H1 (cell line): ENCODE data around the gene STARD4. TPM values are rescaled to one million over a fixed set of nuclear protein-coding genes. Genes with fewer than 3 reads are reported as not detected.

Experiments
- CTCF ChIA-PET: fragments of 300-600 bp; sonication (Branson Sonifier 250); formaldehyde crosslinking; loops from one replicate; lab custom pipeline; 2021; ENCODE audit not compliant: partially characterized antibody; lab: Charles Lee
- POLR2A ChIA-PET: fragments of 300-600 bp; sonication (Branson Sonifier 250); formaldehyde crosslinking; loops from one replicate; lab custom pipeline; 2021; ENCODE audit warnings: inconsistent platforms; ENCODE audit not compliant: partially characterized antibody; lab: Charles Lee
- DNase-seq, 2 experiments: peaks; one replicate each; pipeline versions ENCODE4 v3.0.0 to v3.0.0-alpha.2; 2010 to 2022; ENCODE audit warnings: low spot score in 2 of 2, low read depth in 1 of 2, mixed read lengths in 1 of 2
- FAIRE-seq: peaks from 2 replicates; lab custom pipeline; 2011; peaks lifted over from hg19 to GRCh38; lab: Jason Lieb, UNC
- H2AFZ ChIP-seq: 2 replicates; pipeline ENCODE4 v1.8.1; 2012; ENCODE audit warnings: low read length, inconsistent platforms
- H2AK5ac ChIP-seq: 2 replicates; pipeline ENCODE4 v1.6.1; 2013; ENCODE audit warnings: low read depth, low read length
- H2BK120ac ChIP-seq: replicated peaks from 2 replicates; pipeline ENCODE3; 2013; ENCODE audit warnings: low read depth, low read length, inconsistent platforms
- H2BK12ac ChIP-seq: 2 replicates; pipeline ENCODE4 v1.6.1; 2013; ENCODE audit warnings: low read depth, low read length
- H2BK15ac ChIP-seq: 2 replicates; pipeline ENCODE4 v1.6.1; 2013; ENCODE audit warnings: low read length
- H2BK20ac ChIP-seq: 2 replicates; pipeline ENCODE4 v1.6.1; 2013; ENCODE audit warnings: low read length
- H2BK5ac ChIP-seq: 2 replicates; pipeline ENCODE4 v1.6.1; 2013; ENCODE audit warnings: low read depth, low read length
- H3K14ac ChIP-seq: 2 replicates; pipeline ENCODE4 v1.6.1; 2013; ENCODE audit warnings: inconsistent platforms; ENCODE audit not compliant: insufficient read length
- H3K18ac ChIP-seq: 2 replicates; pipeline ENCODE4 v1.6.1; 2013; ENCODE audit warnings: low read length; ENCODE audit errors: extremely low read depth
- H3K23ac ChIP-seq: 2 replicates; pipeline ENCODE4 v1.6.1; 2013; ENCODE audit warnings: inconsistent platforms; ENCODE audit not compliant: insufficient read length
- H3K23me2 ChIP-seq: 2 replicates; pipeline ENCODE4 v1.6.1; 2013; ENCODE audit warnings: low read depth, low read length
- H3K27ac ChIP-seq: 2 replicates; pipeline ENCODE4 v1.6.1; 2011; ENCODE audit warnings: low read depth, low read length, inconsistent platforms
- H3K27me3 ChIP-seq, 4 experiments: replicated peaks in 1 of 4; 1 replicate in 1 of 4; 2 replicates in 3 of 4; pipeline versions ENCODE4 v1.6.1 to v1.8.1; 2011 to 2013; ENCODE audit warnings: low read length in 3 of 4, mild to moderate bottlenecking in 3 of 4, inconsistent platforms in 2 of 4, mixed read lengths in 2 of 4, moderate library complexity in 1 of 4; ENCODE audit not compliant: control insufficient read depth in 3 of 4, insufficient read depth in 3 of 4; ENCODE audit errors: extremely low read depth in 1 of 4
- H3K36me3 ChIP-seq, 4 experiments: 2 replicates each; pipeline versions ENCODE4 v1.6.1 to v1.8.1; 2011 to 2013; ENCODE audit warnings: mild to moderate bottlenecking in 4 of 4, low read length in 3 of 4, moderate library complexity in 2 of 4, control low read depth in 1 of 4, inconsistent platforms in 1 of 4; ENCODE audit not compliant: insufficient read depth in 4 of 4, control insufficient read depth in 2 of 4
- H3K4ac ChIP-seq: replicated peaks from 2 replicates; pipeline ENCODE3; 2013; ENCODE audit warnings: low read length, low read depth, mixed read lengths, inconsistent platforms; ENCODE audit not compliant: insufficient read length
- H3K4me1 ChIP-seq, 4 experiments: replicated peaks in 1 of 4; 1 replicate in 1 of 4; 2 replicates in 3 of 4; pipeline versions ENCODE4 v1.6.1 to v1.8.1; 2011 to 2013; ENCODE audit warnings: low read length in 3 of 4, inconsistent platforms in 2 of 4, mixed read lengths in 1 of 4; ENCODE audit not compliant: insufficient read depth in 4 of 4, control insufficient read depth in 3 of 4
- H3K4me2 ChIP-seq, 2 experiments: 2 replicates each; pipeline versions ENCODE4 v1.6.1 to v1.8.1; 2011 to 2013; ENCODE audit warnings: low read depth in 2 of 2, low read length in 2 of 2, control low read depth in 1 of 2, inconsistent platforms in 1 of 2, mild to moderate bottlenecking in 1 of 2; ENCODE audit not compliant: insufficient read depth in 1 of 2
- H3K4me3 ChIP-seq, 4 experiments: fragments of 200-600, 300-600 bp in 1 of 4; sonication (generic), shearing (Covaris generic), sonication (Bioruptor Twin) in 1 of 4; 2 replicates each; pipeline versions ENCODE4 v1.5.1 to v1.8.1; 2011 to 2016; ENCODE audit warnings: low read length in 4 of 4, low read depth in 3 of 4, control low read depth in 2 of 4, inconsistent platforms in 2 of 4, mild to moderate bottlenecking in 2 of 4, mixed read lengths in 1 of 4, moderate library complexity in 1 of 4; ENCODE audit not compliant: insufficient read depth in 2 of 4; ENCODE audit errors: extremely low read depth in 1 of 4
- H3K56ac ChIP-seq: replicated peaks from 2 replicates; pipeline ENCODE3; 2013; ENCODE audit warnings: low read depth, mild to moderate bottlenecking, mixed read lengths, low read length, inconsistent platforms; ENCODE audit not compliant: insufficient read length
- H3K79me1 ChIP-seq: 2 replicates; pipeline ENCODE4 v1.6.1; 2013; ENCODE audit warnings: low read depth, low read length, control low read depth
- H3K79me2 ChIP-seq, 2 experiments: 2 replicates each; pipeline versions ENCODE4 v1.6.1 to v1.8.1; 2012 to 2013; ENCODE audit warnings: low read length in 2 of 2, mild to moderate bottlenecking in 2 of 2, inconsistent platforms in 1 of 2; ENCODE audit not compliant: insufficient read depth in 2 of 2, control insufficient read depth in 1 of 2
- H3K9ac ChIP-seq, 4 experiments: replicated peaks in 1 of 4; 1 replicate in 1 of 4; 2 replicates in 3 of 4; pipeline versions ENCODE4 v1.6.1 to v1.8.1; 2011 to 2013; ENCODE audit warnings: low read depth in 3 of 4, low read length in 3 of 4, control low read depth in 2 of 4, mild to moderate bottlenecking in 2 of 4, moderate library complexity in 2 of 4, inconsistent platforms in 1 of 4; ENCODE audit errors: extremely low read depth in 1 of 4
- H3K9me3 ChIP-seq, 2 experiments: 2 replicates each; pipeline versions ENCODE4 v1.6.1 to v1.8.1; 2012 to 2013; ENCODE audit warnings: mild to moderate bottlenecking in 2 of 2, moderate library complexity in 2 of 2, control low read depth in 1 of 2, inconsistent platforms in 1 of 2, low read depth in 1 of 2, low read length in 1 of 2, mixed read lengths in 1 of 2; ENCODE audit not compliant: insufficient read depth in 2 of 2
- H4K20me1 ChIP-seq, 2 experiments: replicated peaks in 1 of 2; 2 replicates each; pipeline versions ENCODE3 to v1.8.1; 2011 to 2013; ENCODE audit warnings: inconsistent platforms in 2 of 2, low read length in 2 of 2, mild to moderate bottlenecking in 1 of 2; ENCODE audit not compliant: insufficient read depth in 2 of 2, control insufficient read depth in 1 of 2
- H4K5ac ChIP-seq: 2 replicates; pipeline ENCODE4 v1.6.1; 2013; ENCODE audit warnings: low read length, low read depth, mixed read lengths, inconsistent platforms; ENCODE audit not compliant: insufficient read length
- H4K8ac ChIP-seq: 2 replicates; pipeline ENCODE4 v1.8.0; 2013; ENCODE audit warnings: mild to moderate bottlenecking, moderate library complexity, low read length, inconsistent platforms; ENCODE audit not compliant: insufficient read depth; ENCODE audit errors: extremely low read depth
- H4K91ac ChIP-seq: replicated peaks from 2 replicates; pipeline ENCODE3; 2013; ENCODE audit warnings: low read length, mixed read lengths, inconsistent platforms; ENCODE audit not compliant: insufficient read length
- BACH1 ChIP-seq: IDR thresholded peaks from 2 replicates; pipeline ENCODE4 v1.6.1; 2012; ENCODE audit warnings: low read length, improper control_type of control experiment
- EZH2 ChIP-seq: fragments of 200-600 bp; sonication (generic); IDR thresholded peaks from 2 replicates; pipeline ENCODE4 v1.7.1; 2012; ENCODE audit warnings: low read depth, mild to moderate bottlenecking, moderate library complexity, low read length, inconsistent platforms; ENCODE audit not compliant: severe bottlenecking
- HDAC6 ChIP-seq: IDR thresholded peaks from one replicate; pipeline ENCODE4 v1.7.1; 2012; ENCODE audit warnings: low read depth, mild to moderate bottlenecking, inconsistent platforms, low read length, moderate library complexity
- KDM4A ChIP-seq: IDR thresholded peaks from one replicate; pipeline ENCODE4 v1.7.1; 2012; ENCODE audit warnings: low read depth, mild to moderate bottlenecking, moderate library complexity, low read length, inconsistent platforms; ENCODE audit not compliant: severe bottlenecking
- POLR2A ChIP-seq, 2 experiments: IDR thresholded peaks; 1 replicate in 1 of 2; 2 replicates in 1 of 2; pipeline ENCODE4 v1.6.1; 2011; ENCODE audit warnings: low read depth in 2 of 2, low read length in 2 of 2, mild to moderate bottlenecking in 2 of 2; ENCODE audit errors: control extremely low read depth in 1 of 2
- POLR2AphosphoS5 ChIP-seq: IDR thresholded peaks from 2 replicates; pipeline ENCODE4 v1.6.1; 2011; ENCODE audit warnings: low read depth, low read length
- RFX5 ChIP-seq: IDR thresholded peaks from 2 replicates; pipeline ENCODE4 v1.6.1; 2011; ENCODE audit warnings: low read depth, low read length, improper control_type of control experiment, borderline replicate concordance
- SIN3A ChIP-seq, 2 experiments: IDR thresholded peaks in 1 of 2; conservative IDR thresholded peaks in 1 of 2; 2 replicates each; pipeline ENCODE4 v1.6.1; 2011 to 2012; ENCODE audit warnings: low read length in 2 of 2, improper control_type of control experiment in 1 of 2, low read depth in 1 of 2, mild to moderate bottlenecking in 1 of 2
- SIX5 ChIP-seq: IDR thresholded peaks from 2 replicates; pipeline ENCODE4 v1.6.1; 2011; ENCODE audit warnings: mild to moderate bottlenecking, low read depth, low read length
- SP2 ChIP-seq: IDR thresholded peaks from 2 replicates; pipeline ENCODE4 v1.6.1; 2012; ENCODE audit warnings: mild to moderate bottlenecking, low read length, inconsistent platforms
- TEAD4 ChIP-seq: IDR thresholded peaks from 2 replicates; pipeline ENCODE4 v1.6.1; 2012; ENCODE audit warnings: low read depth, low read length, inconsistent platforms, mixed read lengths
- WGBS, 2 experiments: shearing (Covaris generic) in 1 of 2; methylation state at CpG; one replicate each; pipeline versions ENCODE4 v1.1.6 to v1.1.7; 2013 to 2015; ENCODE audit warnings: low lambda C conversion rate in 2 of 2, mixed read lengths in 2 of 2, inconsistent platforms in 1 of 2, low coverage in 1 of 2, missing lambda C conversion rate in 1 of 2; ENCODE audit not compliant: insufficient replicate concordance in 2 of 2, insufficient coverage in 1 of 2, insufficient read length in 1 of 2; ENCODE audit errors: extremely low coverage in 1 of 2, missing lambda C conversion rate in 1 of 2; 5-methylcytosine and 5-hydroxymethylcytosine counted together
- polyA plus RNA-seq, 7 experiments: library from polyadenylated mRNA; depleted of rRNA in 3 of 7; stranded (reverse) in 5 of 7; unstranded in 2 of 7; fragments of >200 nt in 5 of 7; fragments of 200-250 nt in 2 of 7; gene quantifications; 1 replicate in 5 of 7; 2 replicates in 1 of 7; 4 replicates in 1 of 7; pipeline versions ENCODE4 v1.2.1 to v1.2.3, GENCODE V29; 2011 to 2013; ENCODE audit warnings: missing spikeins in 2 of 7, mixed read lengths in 2 of 7
- total RNA-seq: library from RNA; stranded (reverse); fragmentation: NEBNext Ultra II Directional; extraction: Animal tissue kit (Norgen Biotek cat#: 25700); gene quantifications from 2 replicates; pipeline ENCODE4 v1.2.1, GENCODE V29; 2021

Gene STARD4
- total and polyA plus RNA-seq, 2 of the 8 experiments (the other 6 are each of a cell fraction or from before 2014, with no cell fraction given) = 10.8 to 47.9 TPM

DNA sequence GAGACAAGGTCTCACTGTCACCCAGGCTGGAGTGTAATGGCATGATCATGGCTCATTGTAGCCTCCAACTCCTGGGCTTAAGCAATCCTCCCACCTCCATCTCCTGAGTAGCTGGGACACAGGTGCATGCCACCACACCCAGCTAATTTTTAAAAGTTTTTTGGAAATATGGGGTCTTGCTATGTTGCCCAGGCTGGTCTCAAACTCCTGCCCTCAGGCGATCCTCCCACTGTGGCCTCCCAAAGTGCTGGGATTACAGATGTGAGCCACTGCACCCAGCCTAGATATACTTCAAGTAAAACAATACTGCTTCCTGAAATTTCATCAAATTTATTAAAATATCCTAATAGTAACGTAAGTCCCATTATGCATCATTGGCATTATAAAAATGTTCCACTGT lies 33.4 kb downstream of the STARD4 start:
- Histone ChIP-seq H2BK12ac (no peak overlapping the region), H4K91ac (no peak overlapping the region), H3K9ac (no peak overlapping the region), H3K27me3 (no peaks in the 10 kb centered on the region), H2BK15ac (no peak overlapping the region), H3K27ac (no peak overlapping the region), H3K23ac (no peak overlapping the region), H3K4ac (no peak overlapping the region), H2BK5ac (no peak overlapping the region), H3K9me3 (no peaks in the 10 kb centered on the region), H3K23me2 (no peaks in the 10 kb centered on the region; the same call in 1 of the 2 replicates), H2BK120ac (no peak overlapping the region), H3K56ac (no peak overlapping the region), H3K79me1 (no peaks in the 10 kb centered on the region), H3K4me3 (no peak overlapping the region), H2BK20ac (no peak overlapping the region), H3K14ac (no peak overlapping the region), H4K5ac (no peak overlapping the region), H3K4me1 (no peaks in the 10 kb centered on the region), H3K18ac (no peak overlapping the region), H2AFZ (no peak overlapping the region), H3K79me2 (no peaks in the 10 kb centered on the region), H4K8ac (no peak overlapping the region), H4K20me1 (no peaks in the 10 kb centered on the region), H3K36me3 (no peaks in the 10 kb centered on the region), H2AK5ac (no peak overlapping the region), H3K4me2 (no peak overlapping the region)
- CTCF ChIA-PET = interaction anchor here (1.1 to 1.9 kb wide), 3 partner anchors 9 to 322 kb away, joined by 3 to 5 read pairs (median 3); no protein-coding TSS in a partner anchor
- FAIRE-seq (no peak), DNase-seq (no peak)
- POLR2A ChIA-PET = no interaction called here
- WGBS, 2 experiments = 92% methylated on average over 2 of the region's 2 CpGs; no CpG with 5 or more reads in 1 of the 2 experiments
- TF ChIP-seq KDM4A = no peak
- no peak for TF ChIP-seq POLR2A (IDR thresholded peaks at IDR 0.05; ENCODE audit: control extremely low read depth in 1 of 2, low read depth in 2 of 2, low read length in 2 of 2)
- no peak for TF ChIP-seq BACH1
- TF ChIP-seq SIN3A (conservative IDR thresholded peaks at IDR 0.05 in 1 of 2, IDR thresholded peaks at IDR 0.05 in 1 of 2; ENCODE audit: low read depth in 1 of 2, low read length in 2 of 2) = no peak
- no peak for TF ChIP-seq RFX5
- no peak for TF ChIP-seq SP2
- TF ChIP-seq HDAC6 = no peak
- no peak for TF ChIP-seq TEAD4
- no peak for TF ChIP-seq EZH2
- TF ChIP-seq SIX5 = no peak
- no peak for TF ChIP-seq POLR2AphosphoS5
